DMS53 (cell line): ENCODE data around the gene CFAP97D1.

Experiments used
- DNase-seq: peaks from one replicate; lab custom pipeline; 2025; lab: John Stamatoyannopoulos, UW

The CFAP97D1 gene

GRCh38 chr17:43827596-43827995, 47.4 kb downstream of the CFAP97D1 start:
- no peak for DNase-seq

GRCh38 chr17:43829738-43830137, 49.5 kb downstream of the CFAP97D1 start:
- DNase-seq, result no peak

GRCh38 chr17:43830510-43831140, 50.4 kb downstream of the CFAP97D1 start:
- no peak for DNase-seq

GRCh38 chr17:43831633-43832032, 51.4 kb downstream of the CFAP97D1 start:
- DNase-seq, result no peak

- DNase-seq, result peak; percentile 85
Measured at GRCh38 chr17:43832168-43832975, 52.1 kb downstream of the CFAP97D1 start.

- DNase-seq, result peak; percentile 97
Measured at GRCh38 chr17:43832976-43833829, 53.0 kb downstream of the CFAP97D1 start, which contains the start of gene MPP3. Gene MPP3, minus strand, starts transcription at chr17:43833146. Its CDS starts 1,240 bp downstream, at chr17:43831906.

- DNase-seq, result peak; percentile 48
Measured at GRCh38 chr17:43834106-43834505, 53.9 kb downstream of the CFAP97D1 start.
